ENCODE data around the gene TEX13D. TPM values are rescaled to one million over a fixed set of nuclear protein-coding genes. Genes with fewer than 3 reads are reported as not detected.

The TEX13D gene
- total and polyA plus RNA-seq, 4 donors, result 0.04 TPM; not detected in 3

DNA sequence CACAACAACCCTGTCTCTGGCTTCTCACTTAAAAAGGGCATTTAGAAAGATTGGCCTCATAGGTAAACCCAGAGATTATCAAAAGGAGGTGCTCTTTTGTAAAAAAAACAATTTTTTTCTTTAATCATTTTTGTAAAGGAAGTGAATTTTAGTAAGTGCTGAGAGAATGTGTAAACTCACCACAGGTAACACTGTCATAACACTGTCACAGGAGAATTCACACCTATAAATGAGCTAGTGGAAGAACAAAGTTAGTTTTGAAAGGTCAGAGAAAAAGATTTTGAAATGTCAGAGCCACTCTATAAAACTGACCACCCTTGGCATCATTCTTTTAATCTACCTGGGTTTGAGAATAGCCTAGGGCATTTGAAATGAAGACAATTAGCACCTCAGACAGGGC lies 10.6 kb downstream of the TEX13D start:
- H3K9me3 ChIP-seq (ENCODE audit: control insufficient read depth in 4 of 4, insufficient read depth in 3 of 4, low read length in 3 of 4), result no peaks in the 10 kb centered on the region
- DNase-seq (no peak), ATAC-seq (ENCODE audit: insufficient read depth, low FRiP score) (no peak)
- TF ChIP-seq, protein P1, sequence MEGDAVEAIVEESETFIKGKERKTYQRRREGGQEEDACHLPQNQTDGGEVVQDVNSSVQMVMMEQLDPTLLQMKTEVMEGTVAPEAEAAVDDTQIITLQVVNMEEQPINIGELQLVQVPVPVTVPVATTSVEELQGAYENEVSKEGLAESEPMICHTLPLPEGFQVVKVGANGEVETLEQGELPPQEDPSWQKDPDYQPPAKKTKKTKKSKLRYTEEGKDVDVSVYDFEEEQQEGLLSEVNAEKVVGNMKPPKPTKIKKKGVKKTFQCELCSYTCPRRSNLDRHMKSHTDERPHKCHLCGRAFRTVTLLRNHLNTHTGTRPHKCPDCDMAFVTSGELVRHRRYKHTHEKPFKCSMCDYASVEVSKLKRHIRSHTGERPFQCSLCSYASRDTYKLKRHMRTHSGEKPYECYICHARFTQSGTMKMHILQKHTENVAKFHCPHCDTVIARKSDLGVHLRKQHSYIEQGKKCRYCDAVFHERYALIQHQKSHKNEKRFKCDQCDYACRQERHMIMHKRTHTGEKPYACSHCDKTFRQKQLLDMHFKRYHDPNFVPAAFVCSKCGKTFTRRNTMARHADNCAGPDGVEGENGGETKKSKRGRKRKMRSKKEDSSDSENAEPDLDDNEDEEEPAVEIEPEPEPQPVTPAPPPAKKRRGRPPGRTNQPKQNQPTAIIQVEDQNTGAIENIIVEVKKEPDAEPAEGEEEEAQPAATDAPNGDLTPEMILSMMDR (IDR thresholded peaks at IDR 0.05; ENCODE audit: control extremely low read depth, extremely low read depth), result no peak
- no peaks in the 10 kb centered on the region for H3K36me3 ChIP-seq (ENCODE audit: control insufficient read depth in 4 of 4, insufficient read depth in 4 of 4, low read length in 4 of 4)
- H3K27ac ChIP-seq (ENCODE audit: low read depth in 1 of 2, low read length in 1 of 2), result no peak overlapping the region
- H3K27me3 ChIP-seq (ENCODE audit: control insufficient read depth in 3 of 3, insufficient read depth in 3 of 3, low read length in 2 of 3), result peaks cover 0 to 6% (median 0%) of the 10 kb centered on the region in 3 donors
- no peaks in the 10 kb centered on the region for H3K4me1 ChIP-seq (ENCODE audit: control insufficient read depth in 5 of 5, insufficient read depth in 5 of 5, low read length in 5 of 5)
- no peak overlapping the region for H3K4me3 ChIP-seq
- no peak overlapping the region for H3K9ac ChIP-seq (ENCODE audit: insufficient read depth in 1 of 2, low read length in 2 of 2)

DNA sequence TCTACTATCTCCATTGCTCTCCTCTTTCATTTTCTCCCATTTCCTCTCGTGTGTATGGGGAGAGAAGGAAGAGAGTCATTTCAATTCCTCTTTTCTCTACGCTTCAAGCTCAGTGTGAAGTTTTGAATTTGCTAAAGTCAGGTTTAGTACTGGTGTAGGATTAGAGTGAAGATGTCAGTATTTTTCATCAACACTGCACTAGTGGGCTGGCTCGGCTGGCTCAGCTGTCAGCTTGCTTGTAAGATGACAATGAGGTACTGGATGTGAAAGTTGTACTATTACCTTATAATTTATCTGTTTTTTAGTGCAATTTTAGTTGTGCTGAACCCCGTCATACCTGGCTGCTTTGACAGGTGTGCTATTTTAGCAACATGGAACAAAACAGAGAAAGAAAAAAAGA lies 11.8 kb downstream of the TEX13D start:
- H3K4me1 ChIP-seq (ENCODE audit: control insufficient read depth in 5 of 5, insufficient read depth in 5 of 5, low read length in 5 of 5), result no peaks in the 10 kb centered on the region
- DNase-seq, result no peak
- H3K4me3 ChIP-seq, result no peak overlapping the region
- no peaks in the 10 kb centered on the region for H3K9me3 ChIP-seq (ENCODE audit: control insufficient read depth in 4 of 4, insufficient read depth in 3 of 4, low read length in 3 of 4)
- WGBS, 2 donors, result 63 to 71% methylated on average over 4 of the region's 4 CpGs
- H3K27ac ChIP-seq (ENCODE audit: low read depth in 1 of 2, low read length in 1 of 2), result no peak overlapping the region
- H3K9ac ChIP-seq (ENCODE audit: insufficient read depth in 1 of 2, low read length in 2 of 2), result no peak overlapping the region
- TF ChIP-seq, protein P1 (IDR thresholded peaks at IDR 0.05; ENCODE audit: control extremely low read depth, extremely low read depth), result no peak
- H3K27me3 ChIP-seq (ENCODE audit: control insufficient read depth in 3 of 3, insufficient read depth in 3 of 3, low read length in 2 of 3), result peaks cover 0 to 7% (median 0%) of the 10 kb centered on the region in 3 donors
- no peak for ATAC-seq (ENCODE audit: insufficient read depth, low FRiP score)
- no peaks in the 10 kb centered on the region for H3K36me3 ChIP-seq (ENCODE audit: control insufficient read depth in 4 of 4, insufficient read depth in 4 of 4, low read length in 4 of 4)

DNA sequence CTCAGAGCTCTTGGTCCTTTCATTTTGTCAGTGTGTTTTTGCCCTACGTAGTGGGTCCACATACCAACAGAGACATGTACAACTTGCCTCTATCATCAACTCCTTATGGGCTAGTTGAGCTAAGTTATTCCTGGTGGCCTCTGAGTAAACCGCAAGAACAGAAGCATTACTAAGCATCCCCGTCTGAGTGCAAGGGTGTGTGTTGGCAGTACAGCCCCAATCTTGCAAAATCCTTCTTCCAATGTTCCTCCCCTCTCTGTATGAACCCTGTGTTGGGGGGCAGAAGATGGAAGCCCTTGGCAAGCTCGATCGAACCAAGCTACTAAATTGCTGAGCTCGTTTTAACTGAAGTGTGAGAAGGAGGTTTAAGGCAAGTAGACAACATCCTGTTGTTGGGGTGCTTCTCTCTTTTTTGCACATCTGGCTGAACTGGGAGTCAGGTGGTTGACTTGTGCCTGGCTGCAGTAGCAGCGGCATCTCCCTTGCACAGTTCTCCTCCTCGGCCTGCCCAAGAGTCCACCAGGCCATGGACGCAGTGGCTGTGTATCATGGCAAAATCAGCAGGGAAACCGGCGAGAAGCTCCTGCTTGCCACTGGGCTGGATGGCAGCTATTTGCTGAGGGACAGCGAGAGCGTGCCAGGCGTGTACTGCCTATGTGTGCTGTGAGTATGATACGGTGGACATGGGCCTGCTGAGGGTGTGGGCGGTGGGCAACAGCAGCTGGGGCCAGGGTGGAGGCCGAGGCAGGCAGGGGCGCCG lies 13.8 kb downstream of the TEX13D start, which contains the start of gene SH2D1A:
Gene SH2D1A, plus strand, starts transcription at position 447 of the 760 bp plus-strand sequence. Its CDS starts 80 bp downstream, at position 527.
- no peak for DNase-seq
- Histone ChIP-seq H3K36me3 (ENCODE audit: control insufficient read depth in 4 of 4, insufficient read depth in 4 of 4, low read length in 4 of 4) (no peaks in the 10 kb centered on the region), H3K9me3 (ENCODE audit: control insufficient read depth in 4 of 4, insufficient read depth in 3 of 4, low read length in 3 of 4) (no peaks in the 10 kb centered on the region), H3K9ac (ENCODE audit: insufficient read depth in 1 of 2, low read length in 2 of 2) (no peak within 1 kb of the TSS), H3K27me3 (ENCODE audit: control insufficient read depth in 3 of 3, insufficient read depth in 3 of 3, low read length in 2 of 3) (peaks cover 0 to 7% (median 0%) of the 10 kb centered on the region in 3 donors), H3K4me1 (ENCODE audit: control insufficient read depth in 5 of 5, insufficient read depth in 5 of 5, low read length in 5 of 5) (no peaks in the 10 kb centered on the region), H3K4me3 (no peak within 1 kb of the TSS), H3K27ac (ENCODE audit: low read depth in 1 of 2, low read length in 1 of 2) (no peak within 1 kb of the TSS)
- no peak for ATAC-seq (ENCODE audit: insufficient read depth, low FRiP score)
- TF ChIP-seq, protein P1 (IDR thresholded peaks at IDR 0.05; ENCODE audit: control extremely low read depth, extremely low read depth), result no peak
- 80 to 81% methylated on average over 15 to 19 of the region's 19 CpGs for whole genome bisulfite sequencing, 2 donors

All from lung (tissue), 12 donors.